Measurements from ENCODE around the gene ARAP2.

Gene ARAP2

GRCh38 chr4:36026348-36026880, 217.9 kb downstream of the ARAP2 start:
- no peak for DNase-seq

DNA sequence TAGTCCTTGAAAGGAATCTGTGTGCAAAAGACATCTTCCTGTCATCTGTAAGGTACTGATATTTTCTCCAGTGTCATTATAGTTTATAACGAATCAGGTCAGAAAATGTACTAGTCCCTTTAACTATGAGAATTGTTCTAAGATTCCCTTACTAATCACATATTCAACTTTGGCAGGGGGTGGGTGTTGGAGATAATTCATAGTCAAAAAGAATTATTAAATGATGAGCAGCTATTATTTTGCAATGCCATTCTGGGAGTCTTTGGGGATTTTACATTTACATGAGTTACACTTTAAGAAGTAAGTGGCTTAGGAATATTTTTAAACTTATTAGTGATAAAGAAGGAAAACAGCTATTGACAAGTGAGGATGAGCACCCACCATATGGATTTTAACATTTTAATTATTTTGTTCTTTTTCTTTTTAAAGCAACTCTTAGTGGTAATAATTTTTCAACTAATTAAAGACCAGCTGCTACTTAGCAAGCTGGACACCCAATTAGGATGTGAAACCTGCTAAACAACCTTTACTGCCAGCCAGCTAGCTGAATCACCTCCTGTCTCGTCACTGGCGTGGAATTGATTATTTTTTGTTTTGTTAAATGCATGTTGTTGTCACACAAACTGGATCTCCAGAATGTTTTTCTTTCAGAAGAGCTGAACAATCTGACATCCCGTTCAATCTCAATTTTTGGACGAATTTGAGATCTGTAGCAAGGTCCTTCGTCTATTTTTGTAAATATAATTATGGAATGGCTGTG, 219.2 kb downstream of the ARAP2 start:
- no peak for DNase-seq

GRCh38 chr4:36020351-36020750, 224.0 kb downstream of the ARAP2 start:
- DNase-seq = no peak

All from OCI-M1 (cell line).